H1 (cell line): ENCODE measurements around the gene GDPD5.

ENCODE experiments used
- ASH2L ChIP-seq: fragments of 200-600, 300-600 bp; sonication (generic); IDR thresholded peaks from one replicate; pipeline ENCODE4 v1.7.1; 2017; ENCODE audit warnings: low read length
- BRCA1 ChIP-seq: IDR thresholded peaks from 2 replicates; pipeline ENCODE4 v1.6.1; 2012; ENCODE audit warnings: low read depth, low read length, improper control_type of control experiment
- CEBPB ChIP-seq: IDR thresholded peaks from 2 replicates; pipeline ENCODE4 v1.6.1; 2012; ENCODE audit warnings: low read depth, low read length
- CHD2 ChIP-seq: IDR thresholded peaks from 2 replicates; pipeline ENCODE4 v1.6.1; 2012; ENCODE audit warnings: low read length, improper control_type of control experiment
- CTCF ChIP-seq, 3 experiments: IDR thresholded peaks; 1 replicate in 2 of 3; 2 replicates in 1 of 3; pipeline versions ENCODE4 v1.5.1 to v1.6.1; 2011; ENCODE audit warnings: low read length in 3 of 3, mild to moderate bottlenecking in 3 of 3, inconsistent platforms in 2 of 3, low read depth in 1 of 3, moderate library complexity in 1 of 3; ENCODE audit not compliant: insufficient read depth in 1 of 3; ENCODE audit errors: control extremely low read depth in 1 of 3
- EZH2 ChIP-seq: fragments of 200-600 bp; sonication (generic); IDR thresholded peaks from 2 replicates; pipeline ENCODE4 v1.7.1; 2012; ENCODE audit warnings: low read depth, mild to moderate bottlenecking, moderate library complexity, low read length, inconsistent platforms; ENCODE audit not compliant: severe bottlenecking
- HDAC6 ChIP-seq: IDR thresholded peaks from one replicate; pipeline ENCODE4 v1.7.1; 2012; ENCODE audit warnings: low read depth, mild to moderate bottlenecking, inconsistent platforms, low read length, moderate library complexity
- PHF8 ChIP-seq: fragments of 200-600 bp; sonication (generic); conservative IDR thresholded peaks from 2 replicates; pipeline ENCODE4 v1.7.1; 2012; ENCODE audit warnings: low read depth, mild to moderate bottlenecking, inconsistent platforms, low read length, moderate library complexity
- POLR2AphosphoS5 ChIP-seq: IDR thresholded peaks from 2 replicates; pipeline ENCODE4 v1.6.1; 2011; ENCODE audit warnings: low read depth, low read length
- SP1 ChIP-seq: IDR thresholded peaks from 2 replicates; pipeline ENCODE4 v1.6.1; 2011; ENCODE audit warnings: low read depth, low read length
- TBP ChIP-seq: IDR thresholded peaks from 2 replicates; pipeline ENCODE4 v1.6.1; 2011; ENCODE audit warnings: low read depth, low read length, improper control_type of control experiment
- ZNF274 ChIP-seq: IDR thresholded peaks from 2 replicates; pipeline ENCODE4 v1.7.0; 2012; ENCODE audit warnings: low read length, borderline replicate concordance; ENCODE audit errors: extremely low read depth
- TF ChIP-seq, protein P1 (sequence below): IDR thresholded peaks from 2 replicates; pipeline ENCODE4 v1.6.1; 2012; ENCODE audit warnings: inconsistent platforms

DNA sequence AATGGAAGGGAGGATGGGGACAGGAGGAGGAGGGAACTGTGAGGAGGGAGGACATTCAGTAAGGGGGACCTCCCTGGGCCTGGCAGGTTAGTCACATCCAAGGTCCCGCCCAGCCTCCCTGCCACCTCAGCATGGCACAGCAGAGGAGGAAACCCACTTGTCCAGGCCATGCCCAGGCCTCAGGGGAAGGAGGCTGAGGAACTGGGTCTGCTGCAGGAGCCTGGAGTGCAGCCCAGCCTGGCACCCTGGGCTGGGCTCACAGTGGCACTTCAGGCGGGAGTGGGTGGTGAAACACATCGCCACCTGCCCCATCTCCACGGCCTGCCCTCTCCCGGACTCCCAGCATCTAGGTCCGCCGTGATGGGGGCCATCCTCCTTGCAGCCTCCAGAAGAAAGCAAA, 75.5 kb downstream of the GDPD5 start:
- TF ChIP-seq PHF8 (no peak), CEBPB (no peak), CHD2 (no peak), CTCF (IDR thresholded peaks at IDR 0.05; ENCODE audit: control extremely low read depth in 1 of 3, insufficient read depth in 1 of 3, low read depth in 1 of 3, low read length in 3 of 3) (no peak), EZH2 (no peak), ZNF274 (no peak), BRCA1 (no peak), POLR2AphosphoS5 (no peak), ASH2L (no peak), SP1 (no peak), TBP (no peak), HDAC6 (no peak)
- TF ChIP-seq, protein P1, sequence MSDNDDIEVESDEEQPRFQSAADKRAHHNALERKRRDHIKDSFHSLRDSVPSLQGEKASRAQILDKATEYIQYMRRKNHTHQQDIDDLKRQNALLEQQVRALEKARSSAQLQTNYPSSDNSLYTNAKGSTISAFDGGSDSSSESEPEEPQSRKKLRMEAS, result no peak
